WTC11 (cell line): ENCODE results near the gene DIRAS2. TPM values are rescaled to one million over a fixed set of nuclear protein-coding genes. Genes with fewer than 3 reads are reported as not detected.

Source experiments
- ATAC-seq: fragments of 200-7000 bp; cut with Tn5 transposase; 2 replicates; pipeline ENCODE4 v1.10.0; 2021; ENCODE audit warnings: mild to moderate bottlenecking, moderate library complexity
- CTCF ChIA-PET: fragments of 300-600 bp; sonication (Branson Sonifier 250); formaldehyde crosslinking; loops from one replicate; lab custom pipeline; 2021; ENCODE audit warnings: antibody characterized with exemption; lab: Charles Lee
- POLR2A ChIA-PET: fragments of 350-600 bp; sonication (Branson Sonifier 250); formaldehyde crosslinking; loops from one replicate; lab custom pipeline; 2021; ENCODE audit warnings: antibody characterized with exemption; lab: Charles Lee
- DNase-seq: peaks from one replicate; pipeline ENCODE4 v3.0.0; 2021; ENCODE audit warnings: low spot score
- H3K27ac Mint-ChIP-seq: 2 replicates; pipeline ENCODE4 v1.8.0; 2021; ENCODE audit warnings: mixed read lengths
- H3K27me3 Mint-ChIP-seq: 2 replicates; pipeline ENCODE4 v1.8.0; 2021; ENCODE audit warnings: low read depth, mild to moderate bottlenecking, moderate library complexity, mixed read lengths
- H3K36me3 Mint-ChIP-seq: 2 replicates; pipeline ENCODE4 v1.8.0; 2021; ENCODE audit warnings: mixed read lengths
- H3K4me1 Mint-ChIP-seq: 2 replicates; pipeline ENCODE4 v1.8.0; 2022; ENCODE audit warnings: mixed read lengths
- H3K4me3 Mint-ChIP-seq: 2 replicates; pipeline ENCODE4 v1.8.0; 2021; ENCODE audit warnings: mild to moderate bottlenecking, moderate library complexity, mixed read lengths
- H3K9me3 Mint-ChIP-seq: 2 replicates; pipeline ENCODE4 v1.8.0; 2021; ENCODE audit warnings: mixed read lengths
- ATF1 ChIP-seq: sonication (generic); formaldehyde crosslinking; IDR thresholded peaks from 2 replicates; pipeline ENCODE4 v1.8.1; 2023; ENCODE audit warnings: mild to moderate bottlenecking, moderate library complexity, missing genetic modification reagents
- CREB1 ChIP-seq: sonication (generic); formaldehyde crosslinking; IDR thresholded peaks from 2 replicates; pipeline ENCODE4 v1.8.0; 2023; ENCODE audit warnings: mild to moderate bottlenecking, missing genetic modification reagents
- ESRRA ChIP-seq: sonication (generic); formaldehyde crosslinking; IDR thresholded peaks from 2 replicates; pipeline ENCODE4 v1.8.1; 2022; ENCODE audit warnings: mild to moderate bottlenecking, missing genetic modification reagents, borderline replicate concordance
- FOXJ3 ChIP-seq: sonication (generic); formaldehyde crosslinking; IDR thresholded peaks from 2 replicates; pipeline ENCODE4 v1.9.0; 2021; ENCODE audit warnings: missing genetic modification reagents, mild to moderate bottlenecking, borderline replicate concordance
- FOXK1 ChIP-seq: sonication (generic); formaldehyde crosslinking; IDR thresholded peaks from 2 replicates; pipeline ENCODE4 v1.8.0; 2022; ENCODE audit warnings: mild to moderate bottlenecking, moderate library complexity, missing genetic modification reagents
- GRHL2 ChIP-seq: fragments of 250-450 bp; sonication (Bioruptor Pico); IDR thresholded peaks from 2 replicates; pipeline ENCODE4 v1.8.0; 2022; ENCODE audit warnings: mild to moderate bottlenecking, moderate library complexity; ENCODE audit not compliant: insufficient replicate concordance, severe bottlenecking
- NFATC4 ChIP-seq: fragments of 250-450 bp; sonication (Bioruptor Pico); IDR thresholded peaks from 2 replicates; pipeline ENCODE4 v1.9.0; 2021; ENCODE audit warnings: mild to moderate bottlenecking
- NFYB ChIP-seq: sonication (generic); formaldehyde crosslinking; conservative IDR thresholded peaks from 2 replicates; pipeline ENCODE4 v1.8.0; 2022; ENCODE audit warnings: low read depth, missing genetic modification reagents
- NR3C1 ChIP-seq: sonication (generic); formaldehyde crosslinking; conservative IDR thresholded peaks from 2 replicates; pipeline ENCODE4 v1.8.1; 2023; ENCODE audit warnings: low read depth, mild to moderate bottlenecking, missing genetic modification reagents
- OVOL2 ChIP-seq: fragments of 250-450 bp; sonication (Bioruptor Pico); IDR thresholded peaks from 2 replicates; pipeline ENCODE4 v1.9.0; 2021; ENCODE audit warnings: mild to moderate bottlenecking, borderline replicate concordance
- RORB ChIP-seq: fragments of 250-450 bp; sonication (Bioruptor Pico); IDR thresholded peaks from 2 replicates; pipeline ENCODE4 v1.9.0; 2021; ENCODE audit warnings: mild to moderate bottlenecking
- SMAD3 ChIP-seq: sonication (generic); formaldehyde crosslinking; IDR thresholded peaks from 2 replicates; pipeline ENCODE4 v1.8.0; 2022; ENCODE audit warnings: missing genetic modification reagents, mild to moderate bottlenecking, borderline replicate concordance
- TP53 ChIP-seq: sonication (generic); formaldehyde crosslinking; IDR thresholded peaks from 2 replicates; pipeline ENCODE4 v1.8.1; 2023; ENCODE audit warnings: mild to moderate bottlenecking, missing genetic modification reagents
- ZNF121 ChIP-seq: sonication (generic); formaldehyde crosslinking; IDR thresholded peaks from 2 replicates; pipeline ENCODE4 v1.8.0; 2023; ENCODE audit warnings: missing genetic modification reagents
- total RNA-seq: library from RNA; stranded (reverse); gene quantifications from 3 replicates; pipeline ENCODE4 v1.2.3, GENCODE V29; 2021
- TF ChIP-seq, protein P1 (sequence below): fragments of 250-450 bp; sonication (Bioruptor Pico); IDR thresholded peaks from 2 replicates; pipeline ENCODE4 v1.9.0; 2021; ENCODE audit warnings: mild to moderate bottlenecking
- TF ChIP-seq, protein P2 (sequence below): fragments of 250-450 bp; sonication (Bioruptor Pico); IDR thresholded peaks from 2 replicates; pipeline ENCODE4 v2.1.2; 2022; ENCODE audit warnings: mild to moderate bottlenecking, moderate library complexity
- TF ChIP-seq, protein P3 (sequence below): sonication (generic); formaldehyde crosslinking; IDR thresholded peaks from 2 replicates; pipeline ENCODE4 v1.8.0; 2023; ENCODE audit warnings: mild to moderate bottlenecking, missing genetic modification reagents
- TF ChIP-seq, protein P4 (sequence below): sonication (generic); formaldehyde crosslinking; IDR thresholded peaks from 2 replicates; pipeline ENCODE4 v1.8.1; 2023; ENCODE audit warnings: mild to moderate bottlenecking, missing genetic modification reagents
- TF ChIP-seq, protein P5 (sequence below): sonication (generic); formaldehyde crosslinking; IDR thresholded peaks from 2 replicates; pipeline ENCODE4 v1.8.1; 2023; ENCODE audit warnings: mild to moderate bottlenecking, missing genetic modification reagents, moderate library complexity
- TF ChIP-seq, protein P6 (sequence below): sonication (generic); formaldehyde crosslinking; IDR thresholded peaks from 2 replicates; pipeline ENCODE4 v1.8.0; 2022; ENCODE audit warnings: mild to moderate bottlenecking, missing genetic modification reagents
- TF ChIP-seq, protein P7 (sequence below): sonication (generic); formaldehyde crosslinking; IDR thresholded peaks from 2 replicates; pipeline ENCODE4 v1.8.0; 2022; ENCODE audit warnings: missing genetic modification reagents
- TF ChIP-seq, protein P8 (sequence below): sonication (generic); formaldehyde crosslinking; IDR thresholded peaks from 2 replicates; pipeline ENCODE4 v1.8.0; 2023; ENCODE audit warnings: missing genetic modification reagents, mild to moderate bottlenecking, borderline replicate concordance

The DIRAS2 gene
- total RNA-seq, 1 experiment from 2014 or later = 0.35 TPM

DNA sequence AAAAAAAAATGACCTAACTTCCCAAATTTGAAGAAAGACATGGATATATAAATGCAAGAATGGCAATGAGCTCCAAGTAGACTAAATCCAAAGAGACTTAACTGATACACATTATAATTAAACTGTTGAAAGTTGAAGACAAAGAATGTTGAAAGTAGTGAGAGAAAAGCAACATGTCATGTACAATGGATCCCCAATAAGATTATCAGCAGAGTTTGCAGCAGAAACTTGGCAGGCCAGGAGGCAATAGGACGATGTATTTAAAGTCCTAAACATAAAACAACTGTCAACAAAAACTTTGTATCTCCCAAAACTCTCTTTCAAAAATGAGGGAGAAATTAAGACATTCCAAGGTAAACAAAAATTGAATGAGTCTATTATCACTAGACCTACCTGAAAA is 8.6 kb upstream of the DIRAS2 start:
- no peak overlapping the region for H3K27ac Mint-ChIP-seq
- ChIA-PET POLR2A (no interaction called here), CTCF (no interaction called here)
- ATAC-seq (no peak), DNase-seq (no peak)
- no peak for TF ChIP-seq NFATC4 (CRISPR knock-in tag)
- no peak for TF ChIP-seq RORB (CRISPR knock-in tag)
- no peak for TF ChIP-seq NR3C1
- TF ChIP-seq, protein P1, sequence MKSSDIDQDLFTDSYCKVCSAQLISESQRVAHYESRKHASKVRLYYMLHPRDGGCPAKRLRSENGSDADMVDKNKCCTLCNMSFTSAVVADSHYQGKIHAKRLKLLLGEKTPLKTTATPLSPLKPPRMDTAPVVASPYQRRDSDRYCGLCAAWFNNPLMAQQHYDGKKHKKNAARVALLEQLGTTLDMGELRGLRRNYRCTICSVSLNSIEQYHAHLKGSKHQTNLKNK = no peak
- TF ChIP-seq, protein P2, sequence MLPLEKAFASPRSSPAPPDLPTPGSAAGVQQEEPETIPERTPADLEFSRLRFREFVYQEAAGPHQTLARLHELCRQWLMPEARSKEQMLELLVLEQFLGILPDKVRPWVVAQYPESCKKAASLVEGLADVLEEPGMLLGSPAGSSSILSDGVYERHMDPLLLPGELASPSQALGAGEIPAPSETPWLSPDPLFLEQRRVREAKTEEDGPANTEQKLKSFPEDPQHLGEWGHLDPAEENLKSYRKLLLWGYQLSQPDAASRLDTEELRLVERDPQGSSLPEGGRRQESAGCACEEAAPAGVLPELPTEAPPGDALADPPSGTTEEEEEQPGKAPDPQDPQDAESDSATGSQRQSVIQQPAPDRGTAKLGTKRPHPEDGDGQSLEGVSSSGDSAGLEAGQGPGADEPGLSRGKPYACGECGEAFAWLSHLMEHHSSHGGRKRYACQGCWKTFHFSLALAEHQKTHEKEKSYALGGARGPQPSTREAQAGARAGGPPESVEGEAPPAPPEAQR = no peak
- no peak for TF ChIP-seq CREB1 (CRISPR knock-in tag)
- TF ChIP-seq NFYB (CRISPR knock-in tag) = no peak
- no peak for TF ChIP-seq ATF1 (CRISPR knock-in tag)
- no peak for TF ChIP-seq ESRRA (CRISPR knock-in tag)
- TF ChIP-seq, protein P3, sequence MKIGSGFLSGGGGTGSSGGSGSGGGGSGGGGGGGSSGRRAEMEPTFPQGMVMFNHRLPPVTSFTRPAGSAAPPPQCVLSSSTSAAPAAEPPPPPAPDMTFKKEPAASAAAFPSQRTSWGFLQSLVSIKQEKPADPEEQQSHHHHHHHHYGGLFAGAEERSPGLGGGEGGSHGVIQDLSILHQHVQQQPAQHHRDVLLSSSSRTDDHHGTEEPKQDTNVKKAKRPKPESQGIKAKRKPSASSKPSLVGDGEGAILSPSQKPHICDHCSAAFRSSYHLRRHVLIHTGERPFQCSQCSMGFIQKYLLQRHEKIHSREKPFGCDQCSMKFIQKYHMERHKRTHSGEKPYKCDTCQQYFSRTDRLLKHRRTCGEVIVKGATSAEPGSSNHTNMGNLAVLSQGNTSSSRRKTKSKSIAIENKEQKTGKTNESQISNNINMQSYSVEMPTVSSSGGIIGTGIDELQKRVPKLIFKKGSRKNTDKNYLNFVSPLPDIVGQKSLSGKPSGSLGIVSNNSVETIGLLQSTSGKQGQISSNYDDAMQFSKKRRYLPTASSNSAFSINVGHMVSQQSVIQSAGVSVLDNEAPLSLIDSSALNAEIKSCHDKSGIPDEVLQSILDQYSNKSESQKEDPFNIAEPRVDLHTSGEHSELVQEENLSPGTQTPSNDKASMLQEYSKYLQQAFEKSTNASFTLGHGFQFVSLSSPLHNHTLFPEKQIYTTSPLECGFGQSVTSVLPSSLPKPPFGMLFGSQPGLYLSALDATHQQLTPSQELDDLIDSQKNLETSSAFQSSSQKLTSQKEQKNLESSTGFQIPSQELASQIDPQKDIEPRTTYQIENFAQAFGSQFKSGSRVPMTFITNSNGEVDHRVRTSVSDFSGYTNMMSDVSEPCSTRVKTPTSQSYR = no peak
- TF ChIP-seq, protein P4, sequence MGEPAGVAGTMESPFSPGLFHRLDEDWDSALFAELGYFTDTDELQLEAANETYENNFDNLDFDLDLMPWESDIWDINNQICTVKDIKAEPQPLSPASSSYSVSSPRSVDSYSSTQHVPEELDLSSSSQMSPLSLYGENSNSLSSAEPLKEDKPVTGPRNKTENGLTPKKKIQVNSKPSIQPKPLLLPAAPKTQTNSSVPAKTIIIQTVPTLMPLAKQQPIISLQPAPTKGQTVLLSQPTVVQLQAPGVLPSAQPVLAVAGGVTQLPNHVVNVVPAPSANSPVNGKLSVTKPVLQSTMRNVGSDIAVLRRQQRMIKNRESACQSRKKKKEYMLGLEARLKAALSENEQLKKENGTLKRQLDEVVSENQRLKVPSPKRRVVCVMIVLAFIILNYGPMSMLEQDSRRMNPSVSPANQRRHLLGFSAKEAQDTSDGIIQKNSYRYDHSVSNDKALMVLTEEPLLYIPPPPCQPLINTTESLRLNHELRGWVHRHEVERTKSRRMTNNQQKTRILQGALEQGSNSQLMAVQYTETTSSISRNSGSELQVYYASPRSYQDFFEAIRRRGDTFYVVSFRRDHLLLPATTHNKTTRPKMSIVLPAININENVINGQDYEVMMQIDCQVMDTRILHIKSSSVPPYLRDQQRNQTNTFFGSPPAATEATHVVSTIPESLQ (CRISPR knock-in tag) = no peak
- no peak for TF ChIP-seq OVOL2
- no peak for TF ChIP-seq ZNF121
- TF ChIP-seq, protein P5, sequence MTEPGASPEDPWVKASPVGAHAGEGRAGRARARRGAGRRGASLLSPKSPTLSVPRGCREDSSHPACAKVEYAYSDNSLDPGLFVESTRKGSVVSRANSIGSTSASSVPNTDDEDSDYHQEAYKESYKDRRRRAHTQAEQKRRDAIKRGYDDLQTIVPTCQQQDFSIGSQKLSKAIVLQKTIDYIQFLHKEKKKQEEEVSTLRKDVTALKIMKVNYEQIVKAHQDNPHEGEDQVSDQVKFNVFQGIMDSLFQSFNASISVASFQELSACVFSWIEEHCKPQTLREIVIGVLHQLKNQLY = no peak
- TF ChIP-seq, protein P6, sequence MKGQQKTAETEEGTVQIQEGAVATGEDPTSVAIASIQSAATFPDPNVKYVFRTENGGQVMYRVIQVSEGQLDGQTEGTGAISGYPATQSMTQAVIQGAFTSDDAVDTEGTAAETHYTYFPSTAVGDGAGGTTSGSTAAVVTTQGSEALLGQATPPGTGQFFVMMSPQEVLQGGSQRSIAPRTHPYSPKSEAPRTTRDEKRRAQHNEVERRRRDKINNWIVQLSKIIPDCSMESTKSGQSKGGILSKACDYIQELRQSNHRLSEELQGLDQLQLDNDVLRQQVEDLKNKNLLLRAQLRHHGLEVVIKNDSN = no peak
- no peak for TF ChIP-seq FOXJ3 (CRISPR knock-in tag)
- TF ChIP-seq TP53 = no peak
- TF ChIP-seq GRHL2 = no peak
- no peak for TF ChIP-seq SMAD3 (CRISPR knock-in tag)
- H3K36me3 Mint-ChIP-seq = peaks cover 13% of the 10 kb centered on the region
- H3K27me3 Mint-ChIP-seq = peaks cover 4% of the 10 kb centered on the region
- H3K4me1 Mint-ChIP-seq = no peaks in the 10 kb centered on the region
- peaks cover 32% of the 10 kb centered on the region for H3K9me3 Mint-ChIP-seq
- H3K4me3 Mint-ChIP-seq = no peak overlapping the region

DNA sequence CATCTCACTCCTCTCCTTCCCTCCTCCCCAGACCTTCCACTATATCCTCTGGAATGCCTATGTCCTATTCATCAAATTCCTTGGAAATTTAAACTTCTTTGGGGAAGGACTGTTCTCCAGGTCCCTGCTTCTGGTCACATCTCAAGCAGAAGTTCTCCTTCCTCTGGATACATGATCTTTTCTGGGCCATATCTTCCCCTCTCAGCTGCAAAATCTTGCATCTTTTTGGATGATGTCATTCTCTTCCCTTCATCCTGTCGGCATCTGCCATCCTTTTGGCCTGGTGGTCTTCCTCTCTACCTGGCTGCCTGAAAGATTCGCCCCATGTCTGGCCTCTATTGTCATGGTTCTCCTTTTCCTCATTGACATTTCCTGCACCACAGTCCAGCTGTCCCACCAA is 5.2 kb upstream of the DIRAS2 start:
- no peak for ATAC-seq
- peaks cover 17% of the 10 kb centered on the region for H3K27me3 Mint-ChIP-seq
- CTCF ChIA-PET = no interaction called here
- TF ChIP-seq, protein P7, sequence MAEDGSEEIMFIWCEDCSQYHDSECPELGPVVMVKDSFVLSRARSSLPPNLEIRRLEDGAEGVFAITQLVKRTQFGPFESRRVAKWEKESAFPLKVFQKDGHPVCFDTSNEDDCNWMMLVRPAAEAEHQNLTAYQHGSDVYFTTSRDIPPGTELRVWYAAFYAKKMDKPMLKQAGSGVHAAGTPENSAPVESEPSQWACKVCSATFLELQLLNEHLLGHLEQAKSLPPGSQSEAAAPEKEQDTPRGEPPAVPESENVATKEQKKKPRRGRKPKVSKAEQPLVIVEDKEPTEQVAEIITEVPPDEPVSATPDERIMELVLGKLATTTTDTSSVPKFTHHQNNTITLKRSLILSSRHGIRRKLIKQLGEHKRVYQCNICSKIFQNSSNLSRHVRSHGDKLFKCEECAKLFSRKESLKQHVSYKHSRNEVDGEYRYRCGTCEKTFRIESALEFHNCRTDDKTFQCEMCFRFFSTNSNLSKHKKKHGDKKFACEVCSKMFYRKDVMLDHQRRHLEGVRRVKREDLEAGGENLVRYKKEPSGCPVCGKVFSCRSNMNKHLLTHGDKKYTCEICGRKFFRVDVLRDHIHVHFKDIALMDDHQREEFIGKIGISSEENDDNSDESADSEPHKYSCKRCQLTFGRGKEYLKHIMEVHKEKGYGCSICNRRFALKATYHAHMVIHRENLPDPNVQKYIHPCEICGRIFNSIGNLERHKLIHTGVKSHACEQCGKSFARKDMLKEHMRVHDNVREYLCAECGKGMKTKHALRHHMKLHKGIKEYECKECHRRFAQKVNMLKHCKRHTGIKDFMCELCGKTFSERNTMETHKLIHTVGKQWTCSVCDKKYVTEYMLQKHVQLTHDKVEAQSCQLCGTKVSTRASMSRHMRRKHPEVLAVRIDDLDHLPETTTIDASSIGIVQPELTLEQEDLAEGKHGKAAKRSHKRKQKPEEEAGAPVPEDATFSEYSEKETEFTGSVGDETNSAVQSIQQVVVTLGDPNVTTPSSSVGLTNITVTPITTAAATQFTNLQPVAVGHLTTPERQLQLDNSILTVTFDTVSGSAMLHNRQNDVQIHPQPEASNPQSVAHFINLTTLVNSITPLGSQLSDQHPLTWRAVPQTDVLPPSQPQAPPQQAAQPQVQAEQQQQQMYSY = no peak
- no peak for TF ChIP-seq NFATC4 (CRISPR knock-in tag)
- no peak for TF ChIP-seq FOXK1
- TF ChIP-seq, protein P8, sequence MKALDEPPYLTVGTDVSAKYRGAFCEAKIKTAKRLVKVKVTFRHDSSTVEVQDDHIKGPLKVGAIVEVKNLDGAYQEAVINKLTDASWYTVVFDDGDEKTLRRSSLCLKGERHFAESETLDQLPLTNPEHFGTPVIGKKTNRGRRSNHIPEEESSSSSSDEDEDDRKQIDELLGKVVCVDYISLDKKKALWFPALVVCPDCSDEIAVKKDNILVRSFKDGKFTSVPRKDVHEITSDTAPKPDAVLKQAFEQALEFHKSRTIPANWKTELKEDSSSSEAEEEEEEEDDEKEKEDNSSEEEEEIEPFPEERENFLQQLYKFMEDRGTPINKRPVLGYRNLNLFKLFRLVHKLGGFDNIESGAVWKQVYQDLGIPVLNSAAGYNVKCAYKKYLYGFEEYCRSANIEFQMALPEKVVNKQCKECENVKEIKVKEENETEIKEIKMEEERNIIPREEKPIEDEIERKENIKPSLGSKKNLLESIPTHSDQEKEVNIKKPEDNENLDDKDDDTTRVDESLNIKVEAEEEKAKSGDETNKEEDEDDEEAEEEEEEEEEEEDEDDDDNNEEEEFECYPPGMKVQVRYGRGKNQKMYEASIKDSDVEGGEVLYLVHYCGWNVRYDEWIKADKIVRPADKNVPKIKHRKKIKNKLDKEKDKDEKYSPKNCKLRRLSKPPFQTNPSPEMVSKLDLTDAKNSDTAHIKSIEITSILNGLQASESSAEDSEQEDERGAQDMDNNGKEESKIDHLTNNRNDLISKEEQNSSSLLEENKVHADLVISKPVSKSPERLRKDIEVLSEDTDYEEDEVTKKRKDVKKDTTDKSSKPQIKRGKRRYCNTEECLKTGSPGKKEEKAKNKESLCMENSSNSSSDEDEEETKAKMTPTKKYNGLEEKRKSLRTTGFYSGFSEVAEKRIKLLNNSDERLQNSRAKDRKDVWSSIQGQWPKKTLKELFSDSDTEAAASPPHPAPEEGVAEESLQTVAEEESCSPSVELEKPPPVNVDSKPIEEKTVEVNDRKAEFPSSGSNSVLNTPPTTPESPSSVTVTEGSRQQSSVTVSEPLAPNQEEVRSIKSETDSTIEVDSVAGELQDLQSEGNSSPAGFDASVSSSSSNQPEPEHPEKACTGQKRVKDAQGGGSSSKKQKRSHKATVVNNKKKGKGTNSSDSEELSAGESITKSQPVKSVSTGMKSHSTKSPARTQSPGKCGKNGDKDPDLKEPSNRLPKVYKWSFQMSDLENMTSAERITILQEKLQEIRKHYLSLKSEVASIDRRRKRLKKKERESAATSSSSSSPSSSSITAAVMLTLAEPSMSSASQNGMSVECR (CRISPR knock-in tag) = no peak

More for the DNA sequence above, 5.2 kb upstream of the DIRAS2 start:
- H3K27ac Mint-ChIP-seq = no peak overlapping the region
- POLR2A ChIA-PET = no interaction called here
- peaks cover 26% of the 10 kb centered on the region for H3K9me3 Mint-ChIP-seq
- no peaks in the 10 kb centered on the region for H3K4me1 Mint-ChIP-seq
- H3K36me3 Mint-ChIP-seq = peaks cover 13% of the 10 kb centered on the region
- no peak for DNase-seq
- H3K4me3 Mint-ChIP-seq = no peak overlapping the region
